Ovary (tissue), 9 donors: ENCODE data around the gene XPO6. TPM values are rescaled to one million over a fixed set of nuclear protein-coding genes. Genes with fewer than 3 reads are reported as not detected.

Experiments
- DNase-seq, 5 donors: peaks; one replicate each; pipeline ENCODE4 v3.0.0-alpha.2; 2019 to 2020
- H3K27ac ChIP-seq, 2 donors: fragments of 200-600 bp; one replicate each; pipeline versions ENCODE4 v1.5.1 to v1.8.0; 2019 to 2022
- H3K27me3 ChIP-seq: fragments of 200-600 bp; one replicate; pipeline ENCODE4 v1.8.0; 2022
- H3K36me3 ChIP-seq: fragments of 200-600 bp; sonication (generic); one replicate; pipeline ENCODE4 v1.5.1; 2019
- H3K4me1 ChIP-seq: one replicate; pipeline ENCODE4 v1.8.1; 2013; ENCODE audit warnings: mild to moderate bottlenecking, moderate library complexity; ENCODE audit not compliant: insufficient read depth
- H3K4me3 ChIP-seq: fragments of 200-600 bp; sonication (generic); one replicate; pipeline ENCODE4 v1.5.1; 2017
- H3K9me3 ChIP-seq, 2 donors: fragments of 200-600 bp in 1 of 2; sonication (generic) in 1 of 2; one replicate each; pipeline versions ENCODE4 v1.5.1 to v1.8.1; 2013 to 2019; ENCODE audit warnings: mild to moderate bottlenecking in 1 of 2, moderate library complexity in 1 of 2
- EP300 ChIP-seq: sonication (generic); formaldehyde crosslinking; IDR thresholded peaks from one replicate; pipeline ENCODE4 v1.6.1; 2017; ENCODE audit warnings: antibody characterized with exemption
- POLR2A ChIP-seq: fragments of 450-650 bp; IDR thresholded peaks from one replicate; pipeline ENCODE4 v1.6.1; 2017; ENCODE audit warnings: antibody characterized with exemption, mild to moderate bottlenecking, moderate library complexity
- WGBS, 3 donors: extraction: QIAGEN DNeasy Blood & Tissue Kit in 1 of 3; methylation state at CpG; one replicate each; pipeline versions ENCODE4 v1.1.5 to v1.1.7; 2013 to 2017; 5-methylcytosine and 5-hydroxymethylcytosine counted together
- intact Hi-C, 4 donors: fragments of 100-400 bp; cut with DNase I; formaldehyde crosslinking; loops; one replicate each; pipeline versions ENCODE4 v1.11.0 to v1.15.1; 2022 to 2023
- polyA plus RNA-seq, 2 donors: library from polyadenylated mRNA; stranded (reverse); fragments of 200-250 nt in 1 of 2; fragments of 350-450 nt in 1 of 2; fragmentation: Illumina TruSeq in 1 of 2; extraction: RNeasy Lipid Tissue Mini Kit (QIAGEN cat#74804) in 1 of 2; gene quantifications; one replicate each; pipeline ENCODE4 v1.2.3, GENCODE V29; 2013 to 2014
- total RNA-seq, 7 donors: library from RNA; depleted of rRNA in 2 of 7; stranded (reverse); fragments of >200 nt in 2 of 7; fragmentation: NEBNext Ultra II Directional in 3 of 7; extraction: Animal tissue kit (Norgen Biotek cat#: 25700) in 3 of 7; gene quantifications; one replicate each; pipeline versions ENCODE4 v1.1.0 to v1.2.4, GENCODE V29; 2016 to 2023
- TF ChIP-seq, protein P1 (sequence below), 3 donors: fragments of 450-650 bp in 2 of 3; fragments of 200-600 bp in 1 of 3; IDR thresholded peaks; one replicate each; pipeline versions ENCODE4 v1.5.1 to v1.8.0; 2016 to 2022; ENCODE audit warnings: antibody characterized with exemption in 3 of 3, mild to moderate bottlenecking in 1 of 3
- donor health status: DM: no; HTN: no; CAD: no; lungs with moderate emphysema.
- donor health status: DM: no; HTN: no; CAD: no.
- donor health status: Bipolar disorder and iron deficiency.
- donor health status: DM: yes; HTN: yes; CAD: no.
- donor health status: DM: no; HTN: no; CAD: no.
- donor health status: DM: yes; HTN: yes; CAD: no.

Gene XPO6
- total and polyA plus RNA-seq, 9 donors: 30.3 to 98.2 (median 65.0) TPM

DNA sequence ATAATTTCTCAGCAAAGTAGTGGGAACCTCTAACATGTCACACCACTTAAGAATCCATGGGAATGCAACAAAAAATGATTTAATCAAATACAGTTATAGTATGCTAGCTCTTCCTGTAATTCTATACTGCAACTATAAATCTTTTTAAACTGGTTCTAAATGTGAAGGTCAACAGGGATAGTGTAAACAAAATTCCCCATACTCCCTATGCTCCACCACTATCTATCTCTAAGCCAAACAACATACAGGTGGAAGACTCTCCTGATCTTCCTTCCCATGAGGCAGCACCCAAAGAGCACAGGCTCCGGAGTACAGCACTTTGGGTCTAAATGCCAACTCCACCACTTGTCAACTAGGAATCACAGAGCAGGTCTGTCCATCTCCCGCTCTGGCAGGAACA lies 4.4 kb downstream of the XPO6 start:
- DNase-seq: no peak
- intact Hi-C loops: no loop called here
- Histone ChIP-seq H3K27me3 (no peaks in the 10 kb centered on the region), H3K27ac (no peak overlapping the region), H3K4me1 (peaks cover 2% of the 10 kb centered on the region), H3K9me3 (no peaks in the 10 kb centered on the region), H3K4me3 (no peak overlapping the region), H3K36me3 (no peaks in the 10 kb centered on the region)
- WGBS, 3 donors: 68 to 78% (median 75%) methylated on average over 2 of the region's 2 CpGs
- TF ChIP-seq POLR2A (no peak), EP300 (no peak)
- TF ChIP-seq, protein P1, sequence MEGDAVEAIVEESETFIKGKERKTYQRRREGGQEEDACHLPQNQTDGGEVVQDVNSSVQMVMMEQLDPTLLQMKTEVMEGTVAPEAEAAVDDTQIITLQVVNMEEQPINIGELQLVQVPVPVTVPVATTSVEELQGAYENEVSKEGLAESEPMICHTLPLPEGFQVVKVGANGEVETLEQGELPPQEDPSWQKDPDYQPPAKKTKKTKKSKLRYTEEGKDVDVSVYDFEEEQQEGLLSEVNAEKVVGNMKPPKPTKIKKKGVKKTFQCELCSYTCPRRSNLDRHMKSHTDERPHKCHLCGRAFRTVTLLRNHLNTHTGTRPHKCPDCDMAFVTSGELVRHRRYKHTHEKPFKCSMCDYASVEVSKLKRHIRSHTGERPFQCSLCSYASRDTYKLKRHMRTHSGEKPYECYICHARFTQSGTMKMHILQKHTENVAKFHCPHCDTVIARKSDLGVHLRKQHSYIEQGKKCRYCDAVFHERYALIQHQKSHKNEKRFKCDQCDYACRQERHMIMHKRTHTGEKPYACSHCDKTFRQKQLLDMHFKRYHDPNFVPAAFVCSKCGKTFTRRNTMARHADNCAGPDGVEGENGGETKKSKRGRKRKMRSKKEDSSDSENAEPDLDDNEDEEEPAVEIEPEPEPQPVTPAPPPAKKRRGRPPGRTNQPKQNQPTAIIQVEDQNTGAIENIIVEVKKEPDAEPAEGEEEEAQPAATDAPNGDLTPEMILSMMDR (IDR thresholded peaks at IDR 0.05): no peak

DNA sequence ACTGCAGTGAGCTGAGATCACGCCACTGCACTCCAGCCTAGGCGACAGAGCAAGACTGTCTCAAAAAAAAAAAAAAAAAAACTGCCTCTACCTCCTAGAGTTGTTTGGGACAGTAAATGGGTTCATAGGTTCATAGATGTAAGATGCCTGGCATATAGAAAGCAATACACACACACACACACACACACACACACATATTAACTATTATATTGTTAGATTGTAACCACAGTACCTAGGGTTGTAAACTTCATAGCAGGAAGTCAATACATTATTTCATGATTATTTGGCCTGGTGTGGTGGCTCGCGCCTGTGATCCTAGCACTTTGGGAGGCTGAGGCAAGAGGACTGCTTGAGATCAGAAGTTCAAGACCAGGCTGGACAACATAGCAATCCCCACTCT lies 5.8 kb downstream of the XPO6 start:
- Histone ChIP-seq H3K27ac (no peak overlapping the region), H3K27me3 (no peaks in the 10 kb centered on the region), H3K36me3 (no peaks in the 10 kb centered on the region), H3K4me3 (no peak overlapping the region), H3K4me1 (peaks cover 2% of the 10 kb centered on the region), H3K9me3 (no peaks in the 10 kb centered on the region)
- intact Hi-C loops: no loop called here
- 96 to 99% (median 97%) methylated on average over 4 of the region's 4 CpGs for WGBS, 3 donors
- TF ChIP-seq, protein P1 (IDR thresholded peaks at IDR 0.05): no peak
- TF ChIP-seq EP300: no peak
- no peak for TF ChIP-seq POLR2A
- no peak for DNase-seq

DNA sequence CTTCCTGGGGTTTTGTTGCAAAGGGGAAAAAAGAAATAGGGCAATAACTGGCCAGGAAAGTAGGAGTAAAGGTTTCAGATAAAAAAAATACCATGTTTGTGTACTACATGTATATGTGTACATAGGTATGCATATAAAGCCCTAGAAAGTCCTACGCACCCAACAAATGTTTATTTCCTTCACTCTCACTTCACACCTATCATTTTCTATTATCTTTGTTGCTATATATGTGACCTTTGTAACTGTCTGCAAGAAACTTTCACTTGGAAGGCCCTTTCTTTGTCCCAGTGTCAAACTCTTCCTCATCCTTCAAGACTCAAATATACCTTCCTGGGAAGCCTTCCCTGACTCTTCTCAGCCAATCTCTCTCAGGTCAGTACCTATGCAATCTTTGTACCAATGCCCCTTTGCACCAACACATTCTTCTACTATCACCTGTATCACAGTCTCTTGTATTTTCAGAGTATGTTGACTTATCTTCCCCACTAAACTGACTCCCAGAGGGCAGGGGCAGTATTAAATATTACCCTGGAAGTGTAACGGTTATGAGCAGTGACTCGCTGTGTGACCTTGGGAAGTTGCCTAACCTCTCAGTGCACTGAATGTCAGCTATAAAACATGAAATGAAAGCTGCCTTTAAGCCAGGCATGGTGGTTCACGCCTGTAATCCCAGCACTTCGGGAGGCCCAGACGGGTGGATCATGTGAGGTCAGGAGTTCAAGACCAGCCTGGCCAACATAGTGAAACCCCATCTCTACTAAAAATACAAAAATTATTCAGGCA lies 6.5 kb downstream of the XPO6 start:
- intact Hi-C loops: no loop called here
- no peak for DNase-seq
- Histone ChIP-seq H3K27me3 (no peaks in the 10 kb centered on the region), H3K27ac (no peak overlapping the region), H3K4me1 (peaks cover 2% of the 10 kb centered on the region), H3K9me3 (no peaks in the 10 kb centered on the region), H3K36me3 (no peaks in the 10 kb centered on the region), H3K4me3 (no peak overlapping the region)
- 85 to 91% (median 85%) methylated on average over 6 of the region's 6 CpGs for WGBS, 3 donors
- no peak for TF ChIP-seq POLR2A
- no peak for TF ChIP-seq EP300
- TF ChIP-seq, protein P1 (IDR thresholded peaks at IDR 0.05): no peak

DNA sequence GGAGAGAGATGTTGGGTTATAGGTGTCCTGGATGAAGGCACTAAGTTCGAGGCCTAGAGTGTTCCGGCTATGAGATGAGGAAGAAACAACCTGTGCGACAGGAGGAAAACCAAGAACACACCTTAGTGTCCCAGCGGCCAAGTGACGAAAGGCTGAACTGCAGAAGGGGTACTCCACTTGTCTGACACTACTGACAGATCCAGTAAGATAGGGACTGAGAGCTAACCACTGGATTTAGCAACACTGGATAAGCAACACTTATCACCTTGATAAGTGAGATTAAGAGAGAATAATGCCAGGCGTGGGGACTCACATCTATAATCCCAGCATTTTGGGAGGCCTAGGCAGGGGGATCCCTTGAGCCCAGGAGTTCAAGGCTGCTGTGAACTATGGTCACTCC lies 7.1 kb downstream of the XPO6 start:
- Histone ChIP-seq H3K27ac (no peak overlapping the region), H3K4me3 (no peak overlapping the region), H3K4me1 (peaks cover 2% of the 10 kb centered on the region), H3K9me3 (no peaks in the 10 kb centered on the region), H3K27me3 (no peaks in the 10 kb centered on the region), H3K36me3 (no peaks in the 10 kb centered on the region)
- 88 to 91% (median 91%) methylated on average over 6 of the region's 6 CpGs for WGBS, 3 donors
- DNase-seq: no peak
- TF ChIP-seq EP300 (no peak), POLR2A (no peak)
- TF ChIP-seq, protein P1 (IDR thresholded peaks at IDR 0.05): no peak
- intact Hi-C loops: no loop called here
